Stimulated activated CD8-positive, alpha-beta memory T cell treated with anti-CD3 and anti-CD28 coated beads, Interleukin-7, amount 100 ng/mL, for 24 hours (primary cell): ENCODE results near the gene CFTR.

Experiments
- DNase-seq: peaks from one replicate; pipeline ENCODE4 v3.0.0-alpha.2; 2020; ENCODE audit warnings: low read depth

The CFTR gene

GRCh38 chr7:117652943-117653680 is 173.3 kb downstream of the CFTR start:
- DNase-seq, result no peak

- DNase-seq, result no peak
Measured at GRCh38 chr7:117654780-117655179, 175.0 kb downstream of the CFTR start.

GRCh38 chr7:117656806-117657205 is 177.0 kb downstream of the CFTR start:
- DNase-seq, result no peak

GRCh38 chr7:117659531-117660011 is 179.7 kb downstream of the CFTR start:
- no peak for DNase-seq

- no peak for DNase-seq
Measured at GRCh38 chr7:117661328-117661727, 181.5 kb downstream of the CFTR start.

- no peak for DNase-seq
Measured at GRCh38 chr7:117664047-117664446, 184.2 kb downstream of the CFTR start.

GRCh38 chr7:117665368-117665767 is 185.5 kb downstream of the CFTR start:
- DNase-seq, result no peak

- no peak for DNase-seq
Measured at GRCh38 chr7:117666031-117666430, 186.2 kb downstream of the CFTR start.

GRCh38 chr7:117666689-117667088 is 186.9 kb downstream of the CFTR start:
- no peak for DNase-seq

GRCh38 chr7:117667456-117667855 is 187.6 kb downstream of the CFTR start:
- DNase-seq, result no peak

GRCh38 chr7:117669818-117670217 is 190.0 kb downstream of the CFTR start:
- no peak for DNase-seq

- DNase-seq, result no peak
Measured at GRCh38 chr7:117672453-117672852, 192.6 kb downstream of the CFTR start.

- DNase-seq, result no peak
Measured at GRCh38 chr7:117673367-117673766, 193.5 kb downstream of the CFTR start.

GRCh38 chr7:117673839-117674238 is 194.0 kb downstream of the CFTR start:
- DNase-seq, result no peak

GRCh38 chr7:117674617-117675016 is 194.8 kb downstream of the CFTR start:
- no peak for DNase-seq

- no peak for DNase-seq
Measured at GRCh38 chr7:117675497-117676435, 195.9 kb downstream of the CFTR start.

- DNase-seq, result no peak
Measured at GRCh38 chr7:117679120-117679519, 199.3 kb downstream of the CFTR start.

- no peak for DNase-seq
Measured at GRCh38 chr7:117682681-117683385, 203.0 kb downstream of the CFTR start.

- DNase-seq, result no peak
Measured at GRCh38 chr7:117683430-117684175, 203.8 kb downstream of the CFTR start.

- no peak for DNase-seq
Measured at GRCh38 chr7:117685795-117686194, 206.0 kb downstream of the CFTR start.

- DNase-seq, result no peak
Measured at GRCh38 chr7:117686311-117686935, 206.6 kb downstream of the CFTR start.
